Measurements from ENCODE around the gene VAC14.

The VAC14 gene

GRCh38 chr16:70784692-70785555 lies 16.0 kb downstream of the VAC14 start:
- DNase-seq, result no peak

- no peak for DNase-seq
These were observed 18.7 kb downstream of the VAC14 start for GRCh38 chr16:70782237-70782636.

GRCh38 chr16:70781800-70782199 lies 19.2 kb downstream of the VAC14 start:
- DNase-seq, result no peak

- DNase-seq, result no peak
These were observed 20.4 kb downstream of the VAC14 start for GRCh38 chr16:70780546-70780945.

- DNase-seq, result no peak
These were observed 21.6 kb downstream of the VAC14 start for GRCh38 chr16:70779361-70779760.

- DNase-seq, result no peak
These were observed 22.1 kb downstream of the VAC14 start for GRCh38 chr16:70778901-70779309.

GRCh38 chr16:70777973-70778406 lies 23.0 kb downstream of the VAC14 start:
- no peak for DNase-seq

GRCh38 chr16:70777496-70777895 lies 23.5 kb downstream of the VAC14 start:
- no peak for DNase-seq

- DNase-seq, result no peak
These were observed 25.6 kb downstream of the VAC14 start for GRCh38 chr16:70775399-70775798.

- no peak for DNase-seq
These were observed 26.7 kb downstream of the VAC14 start for GRCh38 chr16:70774261-70774660.

- DNase-seq, result no peak
These were observed 28.5 kb downstream of the VAC14 start for GRCh38 chr16:70772493-70772892.

GRCh38 chr16:70770626-70771552 lies 30.1 kb downstream of the VAC14 start:
- no peak for DNase-seq

- DNase-seq, result no peak
These were observed 30.7 kb downstream of the VAC14 start for GRCh38 chr16:70770291-70770625.

GRCh38 chr16:70769761-70770160 lies 31.2 kb downstream of the VAC14 start:
- no peak for DNase-seq

- DNase-seq, result no peak
These were observed 31.8 kb downstream of the VAC14 start for GRCh38 chr16:70769131-70769530.

GRCh38 chr16:70768203-70768580 lies 32.8 kb downstream of the VAC14 start:
- DNase-seq, result no peak

- DNase-seq, result no peak
These were observed 33.4 kb downstream of the VAC14 start for GRCh38 chr16:70767377-70768202.

GRCh38 chr16:70766658-70767057 lies 34.3 kb downstream of the VAC14 start:
- DNase-seq, result no peak

GRCh38 chr16:70766176-70766575 lies 34.8 kb downstream of the VAC14 start:
- DNase-seq, result no peak

- no peak for DNase-seq
These were observed 35.5 kb downstream of the VAC14 start for GRCh38 chr16:70765491-70765890.

- no peak for DNase-seq
These were observed 36.3 kb downstream of the VAC14 start for GRCh38 chr16:70764632-70765031.

- no peak for DNase-seq
These were observed 40.7 kb downstream of the VAC14 start for GRCh38 chr16:70760221-70760620.

GRCh38 chr16:70759666-70760065 lies 41.3 kb downstream of the VAC14 start:
- DNase-seq, result no peak
